Stimulated activated effector memory CD8-positive, alpha-beta T cell treated with anti-CD3 and anti-CD28 coated beads, Interleukin-12 subunit alpha, Interleukin-12 subunit beta, amount 100 ng/mL, for 72 hours (primary cell): Measurements from ENCODE around the gene CEP250.
"Not testable (repeated sequence)": the region's sequence is repeated elsewhere in the genome, so short reads cannot be mapped to it uniquely, and the experiment has no call there.

Experiments used
- ATAC-seq: fragments of 150-1000 bp; cut with Tn5 transposase; 2 replicates; pipeline ENCODE4 v1.10.0; 2021
- DNase-seq, 2 donors: peaks; one replicate each; pipeline ENCODE4 v3.0.0; 2021 to 2022; ENCODE audit warnings: low spot score in 2 of 2
- H3K27ac Mint-ChIP-seq: one replicate; pipeline ENCODE4 v1.8.0; 2022; ENCODE audit warnings: mild to moderate bottlenecking, mixed read lengths
- H3K36me3 Mint-ChIP-seq: one replicate; pipeline ENCODE4 v1.8.0; 2022; ENCODE audit warnings: mild to moderate bottlenecking, mixed read lengths
- H3K4me1 Mint-ChIP-seq: one replicate; pipeline ENCODE4 v1.8.0; 2022; ENCODE audit warnings: mixed read lengths
- H3K4me3 Mint-ChIP-seq: one replicate; pipeline ENCODE4 v1.8.0; 2022; ENCODE audit warnings: mild to moderate bottlenecking, mixed read lengths
- H3K9me3 Mint-ChIP-seq: one replicate; pipeline ENCODE4 v1.8.0; 2022; ENCODE audit warnings: mixed read lengths

The CEP250 gene

GRCh38 chr20:35502352-35502751 is 47.0 kb downstream of the CEP250 start:
- no peaks in the 10 kb centered on the region for H3K9me3 Mint-ChIP-seq
- ATAC-seq (no peak), DNase-seq (no peak)
- no peak overlapping the region for H3K4me3 Mint-ChIP-seq
- peaks cover 63% of the 10 kb centered on the region for H3K4me1 Mint-ChIP-seq
- H3K27ac Mint-ChIP-seq = peak overlapping the region; percentile 81
- H3K36me3 Mint-ChIP-seq = peaks cover 92% of the 10 kb centered on the region

GRCh38 chr20:35503281-35503680 is 47.9 kb downstream of the CEP250 start:
- H3K9me3 Mint-ChIP-seq = no peaks in the 10 kb centered on the region
- peaks cover 93% of the 10 kb centered on the region for H3K36me3 Mint-ChIP-seq
- H3K27ac Mint-ChIP-seq = peak overlapping the region; percentile 81
- H3K4me3 Mint-ChIP-seq = no peak overlapping the region
- ATAC-seq (no peak), DNase-seq (no peak)
- H3K4me1 Mint-ChIP-seq = peaks cover 63% of the 10 kb centered on the region

GRCh38 chr20:35503841-35504561 is 48.6 kb downstream of the CEP250 start:
- DNase-seq (no peak), ATAC-seq (no peak)
- Mint-ChIP-seq H3K4me1 (peaks cover 63% of the 10 kb centered on the region), H3K9me3 (no peaks in the 10 kb centered on the region), H3K36me3 (peaks cover 93% of the 10 kb centered on the region), H3K27ac (peak overlapping the region; percentile 81), H3K4me3 (no peak overlapping the region)

GRCh38 chr20:35504751-35505150 is 49.4 kb downstream of the CEP250 start:
- Mint-ChIP-seq H3K36me3 (peaks cover 93% of the 10 kb centered on the region), H3K4me1 (peaks cover 57% of the 10 kb centered on the region), H3K4me3 (peak overlapping the region; percentile 26), H3K9me3 (no peaks in the 10 kb centered on the region), H3K27ac (peak overlapping the region; percentile 81)
- ATAC-seq (no peak), DNase-seq (no peak)

GRCh38 chr20:35506179-35506578 is 50.8 kb downstream of the CEP250 start:
- Mint-ChIP-seq H3K4me1 (peaks cover 55% of the 10 kb centered on the region), H3K36me3 (peaks cover 93% of the 10 kb centered on the region), H3K9me3 (no peaks in the 10 kb centered on the region), H3K4me3 (no peak overlapping the region), H3K27ac (peak overlapping the region; percentile 81)
- DNase-seq = no peak
- no peak for ATAC-seq

GRCh38 chr20:35506872-35507638 is 51.7 kb downstream of the CEP250 start:
- H3K4me1 Mint-ChIP-seq = peaks cover 52% of the 10 kb centered on the region
- H3K9me3 Mint-ChIP-seq = no peaks in the 10 kb centered on the region
- H3K27ac Mint-ChIP-seq = peak overlapping the region; percentile 50
- peak; percentile 88 for ATAC-seq
- peaks cover 93% of the 10 kb centered on the region for H3K36me3 Mint-ChIP-seq
- no peak for DNase-seq
- H3K4me3 Mint-ChIP-seq = no peak overlapping the region

GRCh38 chr20:35508493-35509218 is 53.3 kb downstream of the CEP250 start:
- no peak for DNase-seq
- peaks cover 93% of the 10 kb centered on the region for H3K36me3 Mint-ChIP-seq
- no peak for ATAC-seq
- peak overlapping the region; percentile 71 for H3K27ac Mint-ChIP-seq
- no peak overlapping the region for H3K4me3 Mint-ChIP-seq
- peaks cover 36% of the 10 kb centered on the region for H3K4me1 Mint-ChIP-seq
- no peaks in the 10 kb centered on the region for H3K9me3 Mint-ChIP-seq

- no peak overlapping the region for H3K4me3 Mint-ChIP-seq
- DNase-seq (no peak), ATAC-seq (no peak)
- H3K36me3 Mint-ChIP-seq = peaks cover 83% of the 10 kb centered on the region
- H3K27ac Mint-ChIP-seq = peak overlapping the region; percentile 23
- H3K4me1 Mint-ChIP-seq = peaks cover 12% of the 10 kb centered on the region
- H3K9me3 Mint-ChIP-seq = no peaks in the 10 kb centered on the region
Measured at GRCh38 chr20:35510951-35511735, 55.7 kb downstream of the CEP250 start.

GRCh38 chr20:35511814-35512420 is 56.5 kb downstream of the CEP250 start:
- no peaks in the 10 kb centered on the region for H3K9me3 Mint-ChIP-seq
- peak overlapping the region; percentile 27 for H3K27ac Mint-ChIP-seq
- peaks cover 81% of the 10 kb centered on the region for H3K36me3 Mint-ChIP-seq
- DNase-seq (no peak), ATAC-seq (no peak)
- no peak overlapping the region for H3K4me3 Mint-ChIP-seq
- H3K4me1 Mint-ChIP-seq = peaks cover 4% of the 10 kb centered on the region

- H3K4me1 Mint-ChIP-seq = no peaks in the 10 kb centered on the region
- ATAC-seq (no peak), DNase-seq (no peak)
- peaks cover 61% of the 10 kb centered on the region for H3K36me3 Mint-ChIP-seq
- H3K4me3 Mint-ChIP-seq = no peak overlapping the region
- no peaks in the 10 kb centered on the region for H3K9me3 Mint-ChIP-seq
- H3K27ac Mint-ChIP-seq = peak overlapping the region; percentile 26
Measured at GRCh38 chr20:35514371-35514932, 59.1 kb downstream of the CEP250 start.

- Mint-ChIP-seq H3K36me3 (peaks cover 53% of the 10 kb centered on the region), H3K27ac (no peak overlapping the region), H3K4me3 (no peak overlapping the region), H3K4me1 (no peaks in the 10 kb centered on the region), H3K9me3 (no peaks in the 10 kb centered on the region)
- no peak for DNase-seq
- ATAC-seq = no peak
Measured at GRCh38 chr20:35515341-35515740, 59.9 kb downstream of the CEP250 start.

- Mint-ChIP-seq H3K4me3 (no peak overlapping the region), H3K36me3 (peaks cover 45% of the 10 kb centered on the region), H3K9me3 (no peaks in the 10 kb centered on the region), H3K4me1 (no peaks in the 10 kb centered on the region), H3K27ac (peak overlapping the region; percentile 77)
- DNase-seq (no peak), ATAC-seq (peak; percentile 33)
Measured at GRCh38 chr20:35515949-35516645, 60.7 kb downstream of the CEP250 start.

- Mint-ChIP-seq H3K9me3 (no peaks in the 10 kb centered on the region), H3K4me3 (no peak overlapping the region), H3K4me1 (no peaks in the 10 kb centered on the region), H3K27ac (peak overlapping the region; percentile 77), H3K36me3 (peaks cover 35% of the 10 kb centered on the region)
- ATAC-seq = no peak
- DNase-seq = no peak
Measured at GRCh38 chr20:35517125-35517524, 61.7 kb downstream of the CEP250 start.

- H3K9me3 Mint-ChIP-seq, H3K27ac Mint-ChIP-seq, ATAC-seq, DNase-seq, H3K4me1 Mint-ChIP-seq, H3K4me3 Mint-ChIP-seq: not testable (repeated sequence)
- peaks cover 29% of the 10 kb centered on the region for H3K36me3 Mint-ChIP-seq
Measured at GRCh38 chr20:35517767-35518166, 62.4 kb downstream of the CEP250 start.
